IMR-90 (cell line): ENCODE measurements around the gene ATF1.

Experiments used
- BHLHE40 ChIP-seq: fragments of 150-350 bp; IDR thresholded peaks from 2 replicates; pipeline ENCODE4 v1.6.1; 2016; ENCODE audit warnings: mild to moderate bottlenecking, low read depth, low read length
- CEBPB ChIP-seq: IDR thresholded peaks from 2 replicates; pipeline ENCODE4 v1.6.1; 2012; ENCODE audit warnings: low read depth, low read length, improper control_type of control experiment
- FOS ChIP-seq: fragments of 150-350 bp; IDR thresholded peaks from 2 replicates; pipeline ENCODE4 v1.6.1; 2016; ENCODE audit warnings: low read depth, low read length
- MAFK ChIP-seq: IDR thresholded peaks from 2 replicates; pipeline ENCODE4 v1.6.1; 2012; ENCODE audit warnings: low read depth, low read length, improper control_type of control experiment
- MAZ ChIP-seq: IDR thresholded peaks from 2 replicates; pipeline ENCODE4 v1.6.1; 2012; ENCODE audit warnings: low read depth, mild to moderate bottlenecking, low read length, improper control_type of control experiment, moderate library complexity, borderline replicate concordance
- MXI1 ChIP-seq: IDR thresholded peaks from 2 replicates; pipeline ENCODE4 v1.6.1; 2012; ENCODE audit warnings: low read depth, mild to moderate bottlenecking, low read length, moderate library complexity, borderline replicate concordance
- POLR2A ChIP-seq: IDR thresholded peaks from 2 replicates; pipeline ENCODE4 v1.6.1; 2012; ENCODE audit warnings: mild to moderate bottlenecking, low read depth, low read length
- RAD21 ChIP-seq: IDR thresholded peaks from 2 replicates; pipeline ENCODE4 v1.6.1; 2012; ENCODE audit warnings: low read length, improper control_type of control experiment
- RCOR1 ChIP-seq: IDR thresholded peaks from 2 replicates; pipeline ENCODE4 v1.6.1; 2012; ENCODE audit warnings: mild to moderate bottlenecking, low read length, improper control_type of control experiment; ENCODE audit not compliant: insufficient replicate concordance
- SMC3 ChIP-seq: fragments of 150-350 bp; IDR thresholded peaks from 2 replicates; pipeline ENCODE4 v1.6.1; 2016; ENCODE audit warnings: low read depth, mild to moderate bottlenecking, antibody characterized with exemption, low read length, moderate library complexity
- USF2 ChIP-seq: fragments of 150-350 bp; IDR thresholded peaks from 2 replicates; pipeline ENCODE4 v1.6.1; 2017; ENCODE audit warnings: mild to moderate bottlenecking, antibody characterized with exemption, low read length, low read depth
- TF ChIP-seq, protein P1 (sequence below): conservative IDR thresholded peaks from 2 replicates; pipeline ENCODE4 v1.5.1; 2012; ENCODE audit warnings: mild to moderate bottlenecking, low read depth, low read length, improper control_type of control experiment
- TF ChIP-seq, protein P2 (sequence below): fragments of 150-350 bp; IDR thresholded peaks from 2 replicates; pipeline ENCODE4 v1.6.1; 2016; ENCODE audit warnings: low read depth, mild to moderate bottlenecking, low read length, moderate library complexity, borderline replicate concordance

- TF ChIP-seq, protein P1, sequence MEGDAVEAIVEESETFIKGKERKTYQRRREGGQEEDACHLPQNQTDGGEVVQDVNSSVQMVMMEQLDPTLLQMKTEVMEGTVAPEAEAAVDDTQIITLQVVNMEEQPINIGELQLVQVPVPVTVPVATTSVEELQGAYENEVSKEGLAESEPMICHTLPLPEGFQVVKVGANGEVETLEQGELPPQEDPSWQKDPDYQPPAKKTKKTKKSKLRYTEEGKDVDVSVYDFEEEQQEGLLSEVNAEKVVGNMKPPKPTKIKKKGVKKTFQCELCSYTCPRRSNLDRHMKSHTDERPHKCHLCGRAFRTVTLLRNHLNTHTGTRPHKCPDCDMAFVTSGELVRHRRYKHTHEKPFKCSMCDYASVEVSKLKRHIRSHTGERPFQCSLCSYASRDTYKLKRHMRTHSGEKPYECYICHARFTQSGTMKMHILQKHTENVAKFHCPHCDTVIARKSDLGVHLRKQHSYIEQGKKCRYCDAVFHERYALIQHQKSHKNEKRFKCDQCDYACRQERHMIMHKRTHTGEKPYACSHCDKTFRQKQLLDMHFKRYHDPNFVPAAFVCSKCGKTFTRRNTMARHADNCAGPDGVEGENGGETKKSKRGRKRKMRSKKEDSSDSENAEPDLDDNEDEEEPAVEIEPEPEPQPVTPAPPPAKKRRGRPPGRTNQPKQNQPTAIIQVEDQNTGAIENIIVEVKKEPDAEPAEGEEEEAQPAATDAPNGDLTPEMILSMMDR, result no peak
- TF ChIP-seq POLR2A (no peak), RAD21 (no peak), MAZ (no peak), MAFK (no peak), BHLHE40 (no peak), MXI1 (no peak), SMC3 (no peak), RCOR1 (no peak), FOS (no peak), USF2 (no peak), CEBPB (no peak)
- TF ChIP-seq, protein P2, sequence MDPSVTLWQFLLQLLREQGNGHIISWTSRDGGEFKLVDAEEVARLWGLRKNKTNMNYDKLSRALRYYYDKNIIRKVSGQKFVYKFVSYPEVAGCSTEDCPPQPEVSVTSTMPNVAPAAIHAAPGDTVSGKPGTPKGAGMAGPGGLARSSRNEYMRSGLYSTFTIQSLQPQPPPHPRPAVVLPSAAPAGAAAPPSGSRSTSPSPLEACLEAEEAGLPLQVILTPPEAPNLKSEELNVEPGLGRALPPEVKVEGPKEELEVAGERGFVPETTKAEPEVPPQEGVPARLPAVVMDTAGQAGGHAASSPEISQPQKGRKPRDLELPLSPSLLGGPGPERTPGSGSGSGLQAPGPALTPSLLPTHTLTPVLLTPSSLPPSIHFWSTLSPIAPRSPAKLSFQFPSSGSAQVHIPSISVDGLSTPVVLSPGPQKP, result no peak
Measured at GRCh38 chr12:50742776-50743175, 21.1 kb upstream of the ATF1 start.
